Cerebellar nuclear complex (tissue), 1 donor: ENCODE measurements around the gene CIB1.
"Not testable (repeated sequence)": the region's sequence is repeated elsewhere in the genome, so short reads cannot be mapped to it uniquely, and the experiment has no call there.

ENCODE experiments used
- DNase-seq, 2 experiments: peaks; one replicate each; lab custom pipeline; 2025; lab: John Stamatoyannopoulos, UW

The CIB1 gene

DNA sequence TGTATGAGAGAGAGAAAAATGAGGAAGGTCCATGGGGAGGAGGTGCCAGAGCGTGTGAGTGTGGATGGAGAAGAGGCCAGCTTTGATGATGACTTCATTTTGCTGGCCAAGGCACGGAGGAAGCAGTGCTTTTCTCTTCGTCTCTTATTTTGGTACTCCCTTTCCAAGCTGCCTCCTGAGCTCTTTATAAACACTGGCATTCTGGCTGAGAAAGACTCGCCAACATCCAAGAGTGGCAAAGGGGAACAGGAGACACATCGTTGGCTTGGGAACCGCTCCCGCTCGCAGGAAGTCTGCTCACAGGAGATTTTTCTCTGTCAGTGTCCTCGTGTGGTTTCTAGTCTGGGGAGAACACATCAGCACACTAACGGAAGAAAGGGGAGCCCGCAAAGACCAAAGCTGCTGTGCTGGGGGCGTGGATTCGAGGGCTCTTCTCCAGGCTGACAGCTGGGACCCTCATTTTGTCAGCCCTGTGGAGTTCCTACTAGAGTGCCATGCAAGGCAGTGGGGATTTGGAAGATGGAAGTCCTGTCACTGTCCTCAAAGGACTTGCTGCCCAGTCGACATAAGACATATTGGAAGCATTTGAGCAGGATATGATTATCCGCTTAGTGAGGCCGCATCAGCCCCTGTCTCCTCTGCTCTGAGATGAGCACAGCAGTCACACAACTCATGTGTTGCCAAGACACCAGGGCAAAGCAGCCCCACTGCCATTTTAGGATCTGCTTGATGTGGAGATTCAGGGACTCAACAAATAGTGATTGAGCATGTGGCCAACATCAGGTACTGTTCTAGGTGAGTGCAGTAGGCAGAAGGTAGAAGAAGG lies 40.6 kb downstream of the CIB1 start:
- DNase-seq, result peak in 1 of 2 experiments; percentile 41

DNA sequence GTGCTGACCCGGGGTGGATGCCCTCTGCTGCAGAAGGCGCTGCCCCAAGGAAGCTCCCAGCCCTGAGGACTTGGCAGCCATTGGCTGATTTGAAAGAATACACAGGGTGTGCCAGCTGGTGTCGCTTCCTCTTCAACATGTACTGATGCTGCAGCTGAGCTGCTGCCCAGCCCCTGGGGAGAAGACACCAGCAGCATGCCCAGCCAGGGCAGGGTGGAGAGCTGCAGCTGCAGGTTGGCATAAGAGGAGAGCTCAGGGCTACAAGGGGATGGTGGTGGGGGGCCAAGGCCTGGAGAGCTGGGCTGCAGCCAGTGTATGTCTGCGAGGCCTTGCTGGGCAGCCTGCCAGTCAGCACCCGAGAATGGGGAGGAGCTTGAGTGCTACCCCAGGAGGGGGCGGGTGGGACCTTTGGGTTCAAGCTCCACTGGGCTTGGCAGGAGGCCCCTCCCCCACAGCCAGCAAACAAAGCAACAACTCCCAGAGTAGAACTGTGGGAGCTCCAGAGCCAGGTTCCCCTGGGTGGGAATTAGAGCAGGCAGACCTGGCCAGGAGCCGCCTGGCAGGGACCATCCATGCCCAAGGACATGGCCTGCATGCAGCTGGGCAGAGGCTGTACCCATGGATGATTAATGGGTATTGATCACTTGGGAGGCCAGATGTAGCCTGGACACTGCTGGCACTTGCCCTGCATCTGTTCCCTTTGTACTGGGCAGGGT lies 41.8 kb downstream of the CIB1 start:
- no peak for DNase-seq

DNA sequence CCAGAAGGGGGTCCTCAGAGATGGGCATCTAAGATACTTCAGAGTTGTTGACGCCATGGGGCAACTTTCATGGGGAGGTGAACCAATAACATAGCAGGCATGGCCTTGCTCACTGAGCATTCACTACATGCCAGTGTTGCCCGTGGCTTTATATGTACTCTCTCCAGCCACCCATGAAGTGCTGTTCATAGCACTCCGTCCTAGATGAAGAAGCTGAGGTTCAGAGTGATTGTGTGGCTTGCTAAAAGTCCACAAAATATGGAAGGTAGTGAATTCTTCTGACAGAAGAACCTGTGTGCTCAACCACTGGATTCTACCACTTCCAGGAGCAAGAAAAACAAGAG lies 42.4 kb downstream of the CIB1 start:
- no peak for DNase-seq

DNA sequence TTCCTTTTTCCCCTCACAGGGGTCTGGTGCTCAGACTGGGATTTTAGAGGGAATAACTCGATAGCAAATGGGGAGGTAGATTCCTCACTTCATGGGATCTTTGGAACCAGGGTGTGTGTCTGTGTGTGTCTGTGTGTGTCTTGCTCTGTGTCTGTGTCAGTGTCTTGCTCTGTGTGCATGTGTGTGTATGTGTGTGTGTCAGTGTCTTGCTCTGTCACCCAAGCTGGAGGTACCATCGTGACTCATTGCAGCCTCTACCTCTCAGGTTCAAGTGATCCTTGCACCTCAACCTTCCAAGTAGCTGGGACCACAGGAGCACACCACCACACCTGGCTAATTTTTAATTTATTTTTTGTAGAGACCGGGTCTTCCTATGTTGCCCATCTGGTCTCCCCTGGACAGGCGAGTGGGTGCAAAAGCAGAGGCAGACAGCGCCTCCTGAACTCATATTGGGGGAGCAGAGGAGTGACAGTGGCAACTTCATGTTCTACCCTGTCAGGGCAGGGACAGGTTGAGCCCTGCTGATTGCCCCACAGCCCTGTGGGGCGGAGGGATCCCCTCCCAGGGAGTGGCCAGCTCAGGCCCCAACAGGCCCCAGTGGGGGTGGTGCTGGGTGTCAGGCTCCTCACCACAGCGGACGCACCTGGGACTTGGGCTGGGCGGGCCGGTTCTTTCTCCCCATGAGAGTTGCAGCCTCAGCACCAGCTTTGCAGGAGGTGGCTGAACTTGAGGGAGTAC lies 43.0 kb downstream of the CIB1 start:
- no peak for DNase-seq

DNA sequence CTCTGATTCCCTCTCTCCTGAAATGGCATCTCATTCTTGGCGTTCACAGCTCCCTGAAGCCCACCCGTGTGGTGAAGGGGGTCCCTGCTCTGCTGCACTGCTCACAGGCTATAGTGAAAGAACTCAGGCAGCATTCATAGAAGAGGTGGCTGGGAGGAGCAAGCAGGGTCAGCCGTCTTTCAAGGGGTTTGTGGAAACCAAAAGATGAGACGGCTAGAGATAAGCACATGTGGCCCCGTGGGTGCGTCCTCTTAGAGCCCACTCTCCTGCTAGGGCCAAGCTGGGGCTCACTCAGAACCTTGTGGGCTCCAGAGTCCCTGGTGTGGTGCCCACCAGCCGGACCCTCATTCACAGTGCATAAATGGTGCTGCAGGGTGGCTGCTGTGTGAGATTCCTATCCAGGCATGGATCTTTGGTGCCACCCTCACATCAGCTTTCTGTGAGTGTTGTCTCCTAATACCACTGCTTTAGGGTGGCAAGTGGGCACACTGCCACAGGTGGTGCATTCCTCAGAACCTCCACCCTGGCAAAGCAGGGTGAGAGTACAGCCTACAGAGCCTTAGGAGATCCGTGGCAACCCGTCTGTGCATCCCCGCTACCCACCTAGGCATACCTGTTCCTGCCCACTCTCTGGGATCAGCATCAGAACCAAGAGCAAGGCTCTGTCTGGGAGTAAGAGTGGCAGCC lies 43.8 kb downstream of the CIB1 start:
- DNase-seq, result no peak

DNA sequence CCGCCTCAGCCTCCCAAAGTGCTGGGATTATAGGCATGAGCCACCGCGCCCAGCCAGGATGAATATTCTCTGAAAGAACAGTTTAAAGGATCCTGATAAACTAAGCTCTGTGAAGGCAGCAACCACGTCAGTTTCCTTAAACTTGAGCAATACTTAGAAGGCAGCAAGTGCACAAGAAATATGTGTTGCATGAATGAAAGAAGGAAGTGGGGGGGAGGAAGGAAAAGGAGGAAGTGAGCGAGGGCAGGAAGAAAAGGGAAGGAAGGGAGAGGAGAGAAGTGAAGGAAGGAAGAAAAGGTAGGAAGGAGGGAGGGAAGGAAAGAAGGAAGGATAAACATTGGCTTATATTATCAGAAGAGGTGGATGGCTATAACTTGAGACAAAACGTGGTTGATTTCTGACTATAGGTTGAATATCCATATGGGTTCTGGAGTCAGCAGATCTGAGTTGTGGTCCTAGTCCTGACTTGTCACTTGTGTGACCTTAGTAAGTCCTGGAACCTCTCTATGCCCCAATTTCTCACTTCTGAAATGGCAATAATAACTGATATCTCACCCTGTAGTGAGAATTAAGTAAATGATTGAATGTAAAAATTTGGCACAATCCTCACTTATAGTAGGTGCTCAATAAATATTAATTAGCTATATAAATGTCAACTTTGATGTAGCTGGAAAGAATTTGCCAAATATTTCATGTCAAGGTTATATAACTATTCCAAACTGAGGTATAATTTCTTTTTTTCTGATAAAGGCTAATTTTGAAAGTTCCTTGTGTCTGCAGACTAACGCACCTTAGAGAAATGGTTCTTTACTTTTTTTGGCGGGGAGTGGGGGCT lies 44.6 kb downstream of the CIB1 start:
- DNase-seq, result no peak

DNA sequence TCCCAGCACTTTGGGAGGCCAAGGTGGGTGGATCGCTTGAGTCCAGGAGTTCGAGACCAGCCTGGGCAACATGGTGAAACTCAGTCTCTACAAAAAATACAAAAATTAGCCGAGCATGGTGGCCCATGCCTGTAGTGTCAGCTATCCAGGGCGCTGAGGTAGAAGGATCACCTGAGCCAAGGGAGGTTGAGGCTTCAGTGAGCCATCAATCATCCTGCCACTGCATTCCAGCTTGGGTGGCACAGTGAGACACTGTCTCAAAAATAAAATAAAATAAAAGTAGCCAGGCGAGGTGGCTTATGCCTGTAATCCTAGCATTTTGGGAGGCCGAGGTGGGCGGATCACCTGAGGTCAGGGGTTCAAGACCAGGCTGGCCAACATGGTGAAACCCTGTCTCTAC lies 45.7 kb downstream of the CIB1 start:
- DNase-seq, result not testable (repeated sequence)

DNA sequence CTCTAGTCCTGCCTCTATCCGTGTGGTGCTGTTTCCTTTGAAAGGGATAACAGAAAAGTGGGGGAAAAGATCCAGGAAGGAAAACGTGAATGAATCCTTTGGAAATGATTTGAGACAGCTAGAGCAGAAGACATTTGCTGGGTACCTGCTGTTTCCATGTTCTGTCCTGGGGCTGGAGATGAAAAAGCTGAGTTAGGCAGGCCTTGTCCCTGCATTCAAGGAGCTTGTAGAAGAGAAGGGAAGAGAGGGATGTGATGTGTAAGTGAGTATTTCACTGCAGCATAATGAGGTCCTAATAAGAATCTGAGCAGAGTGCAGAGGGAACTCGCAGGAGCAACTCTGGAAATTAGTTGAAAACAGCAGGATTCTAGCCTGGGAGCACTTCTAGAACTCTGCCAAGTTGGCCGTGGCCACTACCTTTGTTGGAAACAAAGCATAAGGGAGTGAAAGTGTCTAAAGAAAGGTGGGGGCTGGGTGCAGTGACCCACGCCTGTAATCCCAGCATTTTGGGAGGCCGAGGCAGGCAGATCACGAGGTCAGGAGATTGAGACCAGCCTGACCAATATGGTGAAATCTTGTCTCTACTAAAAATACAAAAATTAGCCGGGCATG lies 46.4 kb downstream of the CIB1 start:
- DNase-seq, result no peak

DNA sequence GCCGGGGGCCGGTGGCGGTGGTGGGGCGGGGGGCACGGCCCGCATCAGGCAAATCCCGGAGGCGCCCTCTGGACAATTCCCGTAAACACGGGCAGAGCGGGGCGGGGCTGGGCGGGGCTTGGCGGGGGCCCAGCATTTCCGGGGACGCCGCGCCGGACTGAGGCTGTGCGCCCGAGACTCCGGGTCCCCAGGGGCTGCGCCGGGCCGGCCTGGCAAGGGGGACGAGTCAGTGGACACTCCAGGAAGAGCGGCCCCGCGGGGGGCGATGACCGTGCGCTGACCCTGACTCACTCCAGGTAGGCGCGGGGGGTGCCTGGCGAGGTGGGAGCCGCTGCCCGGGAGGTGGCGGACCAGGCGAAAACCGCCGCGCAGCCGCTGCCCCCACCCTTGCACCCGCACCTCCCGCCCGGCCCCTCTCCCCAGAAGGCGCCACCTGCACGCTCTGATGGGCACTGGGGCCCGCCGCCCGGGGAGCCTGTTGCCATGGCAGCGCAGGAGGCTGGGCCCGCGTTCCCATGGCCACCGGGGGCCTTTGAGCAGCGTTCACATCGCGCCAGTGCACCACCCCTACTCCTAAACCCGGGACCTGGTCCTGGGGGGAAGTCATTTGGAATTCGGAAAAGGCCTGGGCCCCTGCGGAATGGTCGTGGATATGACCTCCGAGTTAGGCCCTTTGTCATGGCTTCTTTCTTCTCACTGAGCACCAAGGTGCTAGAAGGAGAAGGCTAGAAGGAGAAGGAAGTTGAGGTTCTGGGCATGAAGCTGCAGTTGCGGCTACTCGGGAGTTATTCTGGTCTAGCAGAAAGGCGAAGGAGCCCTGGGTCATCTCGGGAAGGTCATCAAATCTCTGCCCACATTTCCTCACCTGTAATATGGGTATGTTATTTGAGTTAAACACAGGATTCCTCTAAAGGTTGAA lies 48.7 kb downstream of the CIB1 start:
- no peak for DNase-seq

DNA sequence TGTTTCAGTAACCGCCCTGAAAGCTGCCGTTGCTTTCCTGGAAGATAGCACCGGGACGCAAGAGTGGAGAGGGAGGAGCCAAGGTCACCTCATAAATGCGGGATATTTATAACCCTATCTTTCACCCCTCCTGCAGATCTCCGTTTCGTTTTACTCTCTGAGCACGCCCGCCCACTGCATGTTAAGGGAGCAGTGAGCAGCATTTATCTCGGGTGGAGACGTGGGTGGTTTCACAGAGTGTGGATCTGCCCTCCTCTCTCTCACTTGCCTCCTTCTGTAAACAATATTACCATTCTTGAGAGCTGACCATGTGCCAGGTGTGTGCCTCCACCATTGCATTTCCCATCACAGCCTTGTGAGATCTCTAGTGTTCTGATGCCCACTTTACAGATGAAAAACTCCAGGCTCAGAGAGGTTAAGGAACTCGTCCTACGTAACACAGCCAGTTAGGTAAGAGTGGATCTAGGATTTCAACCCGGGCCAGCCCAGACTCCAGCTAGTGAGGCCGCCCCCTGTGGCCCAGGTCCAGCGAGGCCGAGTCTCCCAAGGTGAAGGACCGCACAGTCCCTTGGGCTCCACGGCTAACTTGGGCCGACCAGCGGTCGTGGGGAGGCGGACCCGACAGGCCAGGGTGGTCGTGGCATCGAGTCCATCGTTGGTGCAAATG lies 49.5 kb downstream of the CIB1 start:
- peak; percentile 31 to 39 for DNase-seq

DNA sequence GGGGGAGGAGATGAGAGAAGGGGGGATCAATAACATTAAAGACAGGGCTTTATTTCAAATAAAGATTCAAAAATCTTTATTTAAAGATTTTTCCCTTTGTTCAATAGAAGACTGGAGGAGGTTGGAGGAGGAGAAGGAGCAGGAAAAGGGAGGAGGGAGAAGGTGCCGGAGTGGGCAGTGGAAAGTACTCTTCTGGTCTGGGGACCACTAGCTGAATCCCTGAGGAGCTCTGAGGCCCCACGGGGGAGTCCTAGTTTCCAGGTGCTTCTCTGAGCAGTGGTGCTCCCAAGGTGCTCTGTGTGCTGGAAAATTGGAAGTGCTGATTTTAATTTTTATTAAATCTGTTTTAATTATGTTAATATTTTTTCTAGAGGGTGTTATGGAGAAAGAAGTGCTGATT lies 52.0 kb downstream of the CIB1 start:
- no peak for DNase-seq
